ENCODE results near the gene ECHDC3. TPM values are rescaled to one million over a fixed set of nuclear protein-coding genes. Genes with fewer than 3 reads are reported as not detected.

ECHDC3 gene
- polyA plus RNA-seq, 1 of the 3 experiments (the other 2 are of a cell fraction): 13.5 TPM

GRCh38 chr10:11724938-11725776 lies 17.0 kb upstream of the ECHDC3 start:
- no peak overlapping the region for H3K4me3 ChIP-seq (ENCODE audit: low read depth in 2 of 2, low read length in 1 of 2)
- DNase-seq: peak; percentile 78
- H3K4me2 ChIP-seq: no peak overlapping the region
- no peak overlapping the region for H3K9ac ChIP-seq
- H3K9me3 ChIP-seq: no peaks in the 10 kb centered on the region
- no peaks in the 10 kb centered on the region for H3K27me3 ChIP-seq (ENCODE audit: insufficient read depth)
- ChIA-PET POLR2A (no interaction called here), CTCF (interaction anchor here (0.6 to 8.3 kb wide), 22 partner anchors 8 to 730 kb away, joined by 3 to 66 read pairs (median 4); no protein-coding TSS in a partner anchor)
- WGBS (ENCODE audit: low lambda C conversion rate): 39% methylated on average over 20 of the region's 20 CpGs
- H4K20me1 ChIP-seq (ENCODE audit: insufficient read depth): no peaks in the 10 kb centered on the region
- H3K9me2 ChIP-seq: no peaks in the 10 kb centered on the region
- H3K79me2 ChIP-seq (ENCODE audit: insufficient read depth): no peaks in the 10 kb centered on the region
- TF ChIP-seq RFX5 (IDR thresholded peaks at IDR 0.05; ENCODE audit: low read length) (no peak), RCOR1 (IDR thresholded peaks at IDR 0.05; ENCODE audit: low read length) (no peak), MEF2A (IDR thresholded peaks at IDR 0.05; ENCODE audit: borderline replicate concordance, low read depth) (no peak), CTCF (IDR thresholded peaks at IDR 0.05) (peak; percentile 80), SMC3 (IDR thresholded peaks at IDR 0.05; ENCODE audit: low read depth, low read length) (peak; percentile 97), RAD21 (IDR thresholded peaks at IDR 0.05; ENCODE audit: low read length) (peak; percentile 92)
- no peaks in the 10 kb centered on the region for H3K36me3 ChIP-seq (replicated peaks in 1 of 2; ENCODE audit: control insufficient read depth in 1 of 2, insufficient read depth in 2 of 2, low read length in 1 of 2)
- no peak overlapping the region for H2AFZ ChIP-seq (ENCODE audit: low read depth)
- H3K4me1 ChIP-seq (ENCODE audit: control insufficient read depth in 1 of 2, insufficient read depth in 2 of 2, low read depth in 1 of 2, low read length in 1 of 2): no peaks in the 10 kb centered on the region; a peak in 1 of 4 replicates
- no peaks in the 10 kb centered on the region for H3F3A ChIP-seq (replicated peaks; ENCODE audit: insufficient read depth)
- H3K27ac ChIP-seq (ENCODE audit: low read depth in 2 of 2, low read length in 1 of 2): no peak overlapping the region

GRCh38 chr10:11725912-11726311 lies 16.3 kb upstream of the ECHDC3 start:
- H3K4me3 ChIP-seq (ENCODE audit: low read depth in 2 of 2, low read length in 1 of 2): no peak overlapping the region
- TF ChIP-seq SIN3A (IDR thresholded peaks at IDR 0.05; ENCODE audit: borderline replicate concordance, low read depth, low read length) (no peak), POLR2AphosphoS5 (IDR thresholded peaks at IDR 0.05; ENCODE audit: low read depth, low read length) (no peak), RFX5 (IDR thresholded peaks at IDR 0.05; ENCODE audit: low read length) (no peak), IRF3 (IDR thresholded peaks at IDR 0.05; ENCODE audit: low read depth, low read length) (no peak), ELF1 (IDR thresholded peaks at IDR 0.05) (no peak), YY1 (IDR thresholded peaks at IDR 0.05; ENCODE audit: low read depth) (no peak), RXRA (IDR thresholded peaks at IDR 0.05; ENCODE audit: borderline replicate concordance, low read depth) (no peak), JUND (IDR thresholded peaks at IDR 0.05) (no peak), GATA2 (CRISPR knock-in tag; IDR thresholded peaks at IDR 0.05) (no peak), USF2 (IDR thresholded peaks at IDR 0.05; ENCODE audit: borderline replicate concordance, low read depth, low read length) (no peak), CTCF (IDR thresholded peaks at IDR 0.05) (no peak), CHD2 (IDR thresholded peaks at IDR 0.05; ENCODE audit: low read length, partially characterized antibody) (no peak), TAF1 (IDR thresholded peaks at IDR 0.05; ENCODE audit: borderline replicate concordance, low read depth, low read length) (no peak)

More at GRCh38 chr10:11725912-11726311, 16.3 kb upstream of the ECHDC3 start:
- POLR2A ChIA-PET: no interaction called here
- Histone ChIP-seq H3K4me2 (no peak overlapping the region), H4K20me1 (ENCODE audit: insufficient read depth) (no peaks in the 10 kb centered on the region), H3K27ac (ENCODE audit: low read depth in 2 of 2, low read length in 1 of 2) (no peak overlapping the region), H3K36me3 (replicated peaks in 1 of 2; ENCODE audit: control insufficient read depth in 1 of 2, insufficient read depth in 2 of 2, low read length in 1 of 2) (no peaks in the 10 kb centered on the region), H3F3A (replicated peaks; ENCODE audit: insufficient read depth) (no peaks in the 10 kb centered on the region), H3K27me3 (ENCODE audit: insufficient read depth) (no peaks in the 10 kb centered on the region), H3K9me3 (no peaks in the 10 kb centered on the region), H3K9ac (no peak overlapping the region), H3K9me2 (no peaks in the 10 kb centered on the region), H3K4me1 (ENCODE audit: control insufficient read depth in 1 of 2, insufficient read depth in 2 of 2, low read depth in 1 of 2, low read length in 1 of 2) (no peaks in the 10 kb centered on the region; a peak in 1 of 4 replicates), H3K79me2 (ENCODE audit: insufficient read depth) (no peaks in the 10 kb centered on the region), H2AFZ (ENCODE audit: low read depth) (no peak overlapping the region)
- CTCF ChIA-PET: interaction anchor here (0.7 to 8.3 kb wide), 4 partner anchors 29 to 211 kb away, joined by 3 to 66 read pairs (median 4); no protein-coding TSS in a partner anchor
- 73% methylated on average over 10 of the region's 10 CpGs for WGBS (ENCODE audit: low lambda C conversion rate)
- no peak for DNase-seq

All from SK-N-SH (cell line).